ENCODE data around the gene CRYGN. TPM values are rescaled to one million over a fixed set of nuclear protein-coding genes. Genes with fewer than 3 reads are reported as not detected.

Gene CRYGN
- total RNA-seq, 2 donors from 2014 or later: not detected

DNA sequence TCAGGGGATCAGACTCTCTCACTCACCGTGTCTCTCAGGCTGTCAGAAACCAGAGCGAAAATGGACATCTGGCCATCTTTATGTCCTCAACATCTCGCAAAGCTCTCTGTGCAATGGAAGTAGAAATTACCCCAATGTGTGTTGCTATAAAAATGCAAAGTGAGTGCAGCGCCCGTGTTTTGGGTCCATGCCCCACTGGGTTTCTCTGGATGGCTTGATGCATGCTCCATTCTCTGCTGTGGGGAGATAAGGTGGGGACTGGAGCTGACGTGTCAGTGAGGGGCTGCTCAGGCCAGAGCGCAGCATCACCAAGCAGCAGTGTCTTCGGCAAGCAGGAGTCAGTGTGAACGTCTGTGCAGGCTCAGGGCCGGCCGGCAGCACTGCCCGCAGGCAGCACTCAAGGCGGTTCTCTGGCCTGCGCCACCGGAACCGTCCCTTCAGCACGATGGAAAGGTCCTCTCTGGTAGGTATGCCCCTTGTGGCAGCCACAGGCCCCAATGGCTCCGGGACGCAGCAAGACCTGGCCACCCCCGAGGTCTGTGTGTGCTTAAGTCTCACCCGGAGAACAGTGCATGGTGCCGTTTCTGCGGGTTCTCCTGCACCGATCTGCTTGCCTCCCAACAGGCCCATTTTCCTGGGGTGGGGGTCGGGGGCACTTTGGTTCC, 60.3 kb downstream of the CRYGN start:
- no peak overlapping the region for H3K27ac Mint-ChIP-seq
- peaks cover 10 to 12% of the 10 kb centered on the region in 2 donors for H3K27me3 Mint-ChIP-seq
- no peak for ATAC-seq
- H3K36me3 Mint-ChIP-seq: no peaks in the 10 kb centered on the region
- DNase-seq (ENCODE audit: low spot score): no peak
- H3K9me3 Mint-ChIP-seq: no peaks in the 10 kb centered on the region
- peaks cover 4 to 12% of the 10 kb centered on the region in 2 donors for H3K4me1 Mint-ChIP-seq (ENCODE audit: low read depth in 2 of 2)
- no peak overlapping the region for H3K4me3 Mint-ChIP-seq

DNA sequence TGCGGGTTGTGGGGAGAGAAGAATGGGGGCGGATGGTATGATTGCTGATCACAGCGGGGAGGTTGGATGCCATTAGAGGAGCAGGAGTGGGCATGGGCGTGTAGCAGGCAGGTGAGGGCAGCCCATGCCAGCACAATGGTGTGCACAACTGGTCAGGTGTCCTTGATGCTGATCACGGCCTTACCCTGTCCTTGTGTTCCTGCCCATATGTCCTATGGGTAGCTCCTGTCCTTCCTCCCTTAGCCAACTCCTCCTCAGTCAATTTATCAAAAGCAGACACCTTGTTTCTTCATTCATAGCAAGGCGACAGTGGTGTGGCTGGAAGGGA, 60.8 kb downstream of the CRYGN start:
- Mint-ChIP-seq H3K36me3 (no peaks in the 10 kb centered on the region), H3K27me3 (peaks cover 7 to 9% of the 10 kb centered on the region in 2 donors), H3K4me3 (no peak overlapping the region), H3K27ac (no peak overlapping the region), H3K4me1 (ENCODE audit: low read depth in 2 of 2) (peaks cover 4 to 12% of the 10 kb centered on the region in 2 donors), H3K9me3 (no peaks in the 10 kb centered on the region)
- peak in 1 of 2 donors; percentile 9 for ATAC-seq
- DNase-seq (ENCODE audit: low spot score): peak; percentile 25

Other genes starting within 250 kb of the CRYGN start
- not detected for gene H2BK1, start 229.7 kb downstream of the CRYGN start, total RNA-seq
- gene ABCF2, start 212.9 kb downstream of the CRYGN start, total RNA-seq: 100 to 1,000 TPM in 1 of 2 donors, 10 to 100 TPM in 1; 68.4 to 118 TPM
- gene CHPF2, start 207.7 kb downstream of the CRYGN start, total RNA-seq: 10 to 100 TPM; 54.6 to 67.6 TPM
- gene SMARCD3, start 191.4 kb downstream of the CRYGN start, total RNA-seq: 1 to 10 TPM in 1 of 2 donors, under 1 TPM in 1; 0.93 to 1.2 TPM
- gene NUB1, start 98.3 kb downstream of the CRYGN start, total RNA-seq: 10 to 100 TPM; 53.6 to 66.9 TPM
- not detected for gene WDR86, start 30.1 kb downstream of the CRYGN start, total RNA-seq
- 10 to 100 TPM; 45.4 to 55.8 TPM for gene RHEB, start 79.8 kb upstream of the CRYGN start, total RNA-seq

Data from natural killer cell treated with Interleukin-12 subunit alpha and Interleukin-12 subunit beta and Interleukin-15 and Interleukin-18, amount 100 ng/mL, for 72 hours (primary cell).